Activated CD8-positive, alpha-beta memory T cell treated with anti-CD3 and anti-CD28 coated beads, Interleukin-2, amount 50 U/mL, for 1 hour (primary cell): ENCODE measurements around the gene SORCS2.

Source experiments
- DNase-seq: peaks from one replicate; pipeline ENCODE4 v3.0.0-alpha.2; 2020; ENCODE audit errors: extremely low read depth

The SORCS2 gene

DNA sequence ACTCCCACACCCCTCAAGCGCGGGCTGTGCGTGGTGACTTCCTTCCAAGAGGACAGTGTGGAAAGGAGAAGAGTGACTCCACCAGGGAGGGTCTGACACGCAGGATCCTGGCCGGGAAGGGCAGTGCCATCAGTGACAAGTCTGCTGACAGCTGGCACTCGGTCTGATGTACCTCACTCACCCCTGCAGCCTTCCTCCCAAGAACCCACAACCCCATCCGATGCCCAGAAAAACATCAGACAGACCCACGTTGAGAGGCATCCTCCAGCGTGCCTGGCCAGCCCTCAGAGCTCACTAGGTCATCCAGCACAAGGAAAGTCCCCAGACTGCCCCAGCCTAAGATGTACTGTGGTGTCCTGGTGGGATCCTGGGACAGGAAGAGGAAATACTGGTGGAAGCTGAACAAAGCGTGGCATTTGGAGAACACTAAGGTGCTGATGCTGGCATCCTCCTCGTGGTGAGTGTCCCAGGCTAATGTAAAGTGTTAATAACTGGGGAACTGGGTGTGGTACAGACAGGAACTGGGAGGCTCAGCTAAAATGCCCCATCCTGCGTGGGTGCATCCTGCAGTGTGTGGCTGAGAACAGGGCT, 442.4 kb downstream of the SORCS2 start:
- DNase-seq: no peak

DNA sequence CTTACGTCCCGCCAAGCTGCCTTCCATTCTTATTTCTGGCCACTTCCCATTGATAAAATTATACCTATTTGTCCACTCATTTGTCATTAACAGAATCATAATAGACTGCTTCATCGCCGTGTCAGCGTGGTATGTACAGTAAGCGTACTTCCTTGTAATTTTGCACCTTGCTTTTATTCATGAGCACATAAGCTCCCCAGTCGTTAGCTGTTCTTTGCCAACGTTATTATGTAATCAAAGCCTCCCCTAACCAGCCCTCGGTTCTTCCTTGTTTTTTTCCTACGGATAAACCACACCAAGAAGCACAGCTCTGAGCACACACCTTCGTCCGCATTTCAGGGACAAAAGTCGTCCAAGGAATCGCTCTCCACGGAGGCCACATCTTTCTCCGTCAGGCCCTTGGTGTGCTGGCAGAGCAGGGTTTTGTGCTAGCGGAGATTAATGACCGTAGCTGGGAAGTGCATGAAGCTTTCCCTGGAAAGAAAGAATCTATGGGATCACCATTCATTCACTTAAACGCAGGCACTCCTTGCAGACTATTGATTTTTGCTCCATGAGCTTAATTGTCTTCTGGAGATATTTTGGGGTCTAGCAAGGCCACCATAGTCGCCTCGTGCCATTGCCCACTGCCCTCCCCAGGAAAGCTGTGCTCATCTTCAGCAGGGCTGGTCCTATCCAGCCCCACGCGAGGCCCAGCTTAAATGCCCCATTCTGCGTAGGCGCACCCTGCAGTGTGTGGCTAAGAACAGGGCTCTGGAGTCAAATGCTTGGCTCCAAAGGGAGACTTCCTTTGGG, 443.3 kb downstream of the SORCS2 start:
- DNase-seq: no peak

DNA sequence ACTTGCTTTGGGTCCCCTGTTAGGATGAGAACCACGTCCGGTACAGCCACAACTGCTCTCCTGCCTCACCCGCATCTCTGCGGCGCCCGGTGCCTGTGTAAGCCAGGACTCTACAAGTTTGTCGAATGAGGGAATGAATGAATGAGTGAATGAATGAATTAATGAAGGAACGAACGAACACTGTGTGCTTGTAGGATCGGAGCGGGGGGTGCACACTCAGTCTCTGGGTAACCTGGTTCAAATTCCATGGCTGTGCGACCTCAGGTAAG, 443.8 kb downstream of the SORCS2 start:
- no peak for DNase-seq

DNA sequence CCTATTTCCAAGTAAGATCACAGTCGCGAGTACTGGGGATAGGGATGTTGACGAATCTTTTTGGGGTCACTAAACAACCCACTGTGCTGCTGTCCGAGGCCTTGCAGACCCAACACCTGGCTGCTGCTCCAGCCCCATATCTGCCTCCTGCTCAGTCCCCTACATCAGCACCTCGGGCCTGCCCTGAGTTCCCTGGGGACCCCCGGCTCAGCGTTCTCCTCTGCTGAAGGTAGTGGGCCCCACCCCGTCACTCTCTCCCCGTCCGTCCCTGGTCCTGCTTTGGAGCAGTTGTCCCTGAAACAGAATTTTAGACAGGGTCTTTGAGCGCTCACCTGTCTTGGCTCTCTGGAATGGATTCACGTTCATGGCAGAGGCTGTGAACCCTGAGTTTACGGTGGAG, 444.8 kb downstream of the SORCS2 start:
- no peak for DNase-seq

DNA sequence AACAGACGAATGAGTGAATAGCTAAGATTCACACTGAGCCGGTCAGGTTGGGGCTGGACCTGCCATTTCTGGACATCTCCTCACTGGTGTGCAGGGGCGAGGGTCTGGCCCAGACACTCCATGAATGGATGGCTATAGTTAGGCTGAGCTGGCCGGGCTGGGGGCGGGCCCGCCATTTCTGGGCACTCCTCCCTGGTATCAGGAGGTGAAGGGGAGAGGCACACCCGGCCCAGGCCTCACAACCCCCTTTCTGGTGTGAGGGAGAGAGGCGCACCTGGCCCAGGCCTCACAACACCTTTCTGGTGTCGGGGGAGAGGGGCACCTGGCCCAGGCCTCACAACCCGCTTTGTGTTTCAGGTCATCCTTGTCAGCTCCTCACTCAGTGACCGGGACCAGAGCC, 445.6 kb downstream of the SORCS2 start:
- no peak for DNase-seq

DNA sequence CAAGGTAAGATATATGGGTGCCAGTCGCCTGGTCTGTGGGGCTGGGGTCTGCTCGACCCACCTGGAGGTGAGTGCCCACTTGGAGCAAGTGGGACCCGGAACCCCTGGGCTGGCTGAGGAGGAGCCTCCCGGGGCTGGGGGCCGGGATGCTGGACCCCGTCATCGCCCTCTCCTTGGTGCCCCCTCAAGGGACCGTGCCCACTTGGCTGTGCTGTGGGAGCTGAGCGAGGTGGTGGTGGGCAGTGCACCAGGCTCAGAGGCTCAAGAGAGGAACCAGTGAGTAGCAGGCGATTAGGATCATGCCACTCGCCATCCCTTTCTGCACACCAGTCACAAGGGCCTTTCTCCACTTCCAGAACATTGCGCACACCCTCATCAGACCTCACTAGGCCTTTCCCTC, 446.2 kb downstream of the SORCS2 start:
- DNase-seq: no peak

DNA sequence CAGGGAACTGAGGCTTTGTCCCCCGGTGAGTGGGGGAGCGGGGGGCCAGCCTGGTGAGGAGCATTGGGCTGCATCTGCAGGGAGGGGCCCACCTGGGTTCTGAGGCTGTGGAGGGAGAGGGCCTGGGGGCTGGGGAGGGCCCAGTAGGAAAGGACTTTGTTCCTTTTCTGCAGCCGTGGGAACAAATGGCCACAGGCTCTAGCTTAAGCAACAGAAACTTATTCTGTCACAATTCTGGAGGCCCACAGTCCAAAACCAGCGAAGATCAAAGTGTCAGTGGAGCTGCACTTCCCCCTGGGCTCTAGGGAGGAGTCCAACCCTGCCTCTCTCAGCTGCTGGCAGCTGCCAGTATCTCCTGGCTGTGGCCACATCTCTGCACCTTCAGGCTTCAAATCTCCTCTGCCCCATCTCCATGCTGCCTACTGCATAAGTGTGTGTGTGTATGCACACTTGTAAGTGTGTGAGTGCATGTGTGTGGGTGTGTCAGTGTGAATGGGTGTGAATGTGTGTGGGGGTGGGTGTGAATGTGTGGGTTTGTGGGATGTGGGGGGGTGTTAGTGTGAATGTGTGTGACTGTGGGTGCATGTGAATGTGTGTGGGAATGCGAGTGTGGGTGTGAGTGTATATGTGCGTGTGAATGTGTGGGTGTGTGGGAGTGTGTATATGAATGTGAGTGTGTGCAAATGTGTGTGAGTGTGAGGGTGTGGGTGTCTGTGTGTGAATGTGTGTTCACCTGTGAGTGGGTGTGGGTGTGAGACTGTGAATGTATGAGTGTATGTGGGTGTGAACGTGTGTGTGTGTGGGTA, 446.8 kb downstream of the SORCS2 start:
- DNase-seq: no peak

DNA sequence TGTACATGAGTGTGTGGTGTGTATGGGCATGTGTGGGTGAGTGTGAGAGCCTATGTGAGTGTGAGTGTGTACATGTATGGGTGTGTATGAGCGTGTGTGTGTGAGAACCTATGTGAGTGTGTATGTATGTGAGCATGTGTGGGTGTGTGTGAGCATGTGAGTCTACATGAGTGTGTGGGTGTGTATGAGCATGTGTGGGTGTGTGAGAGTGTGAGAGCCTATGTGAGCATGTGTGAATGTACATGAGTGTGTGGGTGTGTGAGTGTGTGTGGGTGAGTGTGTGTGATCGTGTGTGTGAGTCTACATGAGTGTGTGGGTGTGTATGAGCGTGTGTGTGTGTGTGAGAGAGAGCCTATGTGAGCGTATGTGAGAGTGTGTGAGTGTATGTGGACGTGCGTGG, 447.8 kb downstream of the SORCS2 start:
- no peak for DNase-seq

DNA sequence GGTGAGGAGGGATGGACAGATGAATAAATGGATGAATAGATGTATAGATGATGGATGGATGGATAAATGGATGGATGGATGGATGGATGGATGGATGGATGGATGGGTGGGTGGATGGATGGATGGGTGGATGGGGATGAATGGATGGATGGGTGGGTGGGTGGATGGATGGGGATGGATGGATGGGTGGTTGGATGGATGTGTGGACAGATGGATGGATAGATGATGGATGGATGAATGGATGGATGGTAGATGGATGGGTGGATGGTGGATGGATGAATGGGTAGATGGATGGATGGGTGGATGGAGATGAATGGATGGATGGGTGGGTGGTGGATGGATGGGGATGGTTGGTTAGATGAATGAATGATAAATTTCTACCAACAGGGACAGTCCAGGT, 449.4 kb downstream of the SORCS2 start:
- no peak for DNase-seq

DNA sequence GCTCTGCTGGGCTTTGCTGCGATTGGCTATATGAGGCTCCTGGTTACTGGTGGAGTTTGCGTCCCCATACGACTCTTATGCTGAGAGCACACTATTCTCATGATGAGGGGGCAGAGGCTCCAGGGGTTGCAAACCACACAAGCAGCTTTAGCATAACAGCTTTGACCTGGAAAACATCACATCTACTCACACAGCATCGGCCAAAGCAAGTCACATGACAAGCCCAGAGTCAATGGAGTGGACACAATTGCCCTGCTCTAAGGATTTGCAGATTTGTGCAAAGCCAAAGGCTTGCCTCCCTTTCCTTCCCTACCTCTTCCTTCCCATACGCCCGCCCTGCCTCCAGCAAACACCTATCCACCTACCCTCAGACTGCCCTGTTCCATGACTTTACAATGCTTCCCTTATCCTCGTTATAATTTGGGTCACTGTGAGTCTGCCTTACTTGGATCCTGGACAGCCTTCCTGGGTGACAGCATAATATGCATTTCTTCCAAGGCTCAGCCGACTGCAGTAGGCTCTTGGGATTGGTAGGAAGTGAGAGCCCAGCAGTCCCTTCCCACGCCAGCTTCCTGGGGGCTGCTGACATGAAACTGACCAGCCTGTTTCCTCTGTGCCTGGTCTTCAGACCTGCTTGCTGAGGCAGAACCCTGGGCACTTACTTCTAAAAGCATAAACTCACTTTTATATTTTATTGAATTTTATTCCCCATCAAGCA, 450.6 kb downstream of the SORCS2 start:
- DNase-seq: no peak

DNA sequence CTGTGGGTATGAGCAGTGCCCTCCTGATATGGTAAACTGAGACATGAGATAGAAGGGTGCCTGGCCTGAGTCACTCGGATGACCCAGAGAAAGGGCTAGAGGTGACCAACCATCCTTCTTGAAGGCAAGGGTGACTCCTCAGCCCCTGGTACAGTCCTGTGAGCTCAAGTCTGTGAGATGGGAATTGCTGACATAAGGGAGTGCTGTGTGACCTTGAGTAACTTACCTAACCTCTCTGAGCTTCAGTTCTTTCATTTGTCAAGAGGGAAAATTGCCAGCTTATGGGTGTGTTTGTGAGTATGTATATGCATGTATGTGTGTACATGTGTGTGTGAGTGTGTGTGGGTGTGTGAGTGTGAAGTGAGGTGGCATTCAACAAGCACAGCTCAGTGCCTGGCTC, 452.8 kb downstream of the SORCS2 start:
- no peak for DNase-seq

DNA sequence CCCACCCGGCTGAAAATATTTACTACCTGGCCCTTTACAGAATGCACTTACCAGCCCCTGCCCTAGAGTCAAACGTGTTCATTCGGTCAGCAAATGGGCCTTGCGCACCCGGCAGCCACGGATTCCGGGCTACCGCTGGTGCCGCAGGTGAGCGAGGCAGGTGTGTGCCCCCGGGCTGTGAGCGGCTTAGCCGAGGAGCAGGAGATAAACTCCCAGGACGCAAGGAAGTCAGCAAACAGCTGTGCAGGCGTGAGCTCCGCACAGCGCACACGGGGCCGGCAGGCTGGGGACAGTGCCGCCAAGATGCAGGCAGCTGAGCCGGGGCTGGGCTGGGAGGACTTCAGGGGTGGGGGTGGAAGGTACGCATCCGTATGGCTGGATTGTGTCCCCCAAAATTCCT, 453.6 kb downstream of the SORCS2 start:
- no peak for DNase-seq

DNA sequence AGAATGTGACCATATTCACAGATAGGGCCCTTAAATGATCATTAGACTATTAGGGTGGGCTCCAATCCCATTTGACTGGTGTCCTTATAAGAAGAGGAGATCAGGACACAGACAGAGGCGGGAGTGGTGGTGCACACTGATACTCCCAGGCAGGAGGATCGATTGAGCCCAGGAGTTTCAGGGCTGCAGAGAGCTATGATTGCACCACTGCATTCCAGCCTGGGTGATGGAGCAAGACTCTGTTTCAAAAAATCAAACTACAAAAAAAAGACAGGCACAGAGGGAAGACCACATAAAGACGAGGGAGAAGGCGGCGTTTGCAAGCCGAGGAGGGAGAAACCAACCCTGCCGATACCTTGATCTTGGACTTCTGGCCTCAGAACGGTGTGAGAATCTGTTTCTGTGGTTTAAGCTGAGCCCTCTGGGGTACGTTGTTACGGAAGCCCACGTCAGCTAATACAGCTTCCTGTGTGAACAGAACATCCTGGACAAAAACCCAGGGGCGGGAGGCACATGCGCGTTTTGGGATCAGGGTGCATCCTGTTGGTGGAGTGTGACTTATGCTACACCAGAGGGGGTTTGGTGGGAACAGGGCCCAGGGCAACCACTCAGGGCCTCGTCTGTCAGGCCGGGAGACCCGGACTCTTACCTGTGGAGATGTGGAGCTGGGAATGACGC, 454.2 kb downstream of the SORCS2 start:
- DNase-seq: no peak

DNA sequence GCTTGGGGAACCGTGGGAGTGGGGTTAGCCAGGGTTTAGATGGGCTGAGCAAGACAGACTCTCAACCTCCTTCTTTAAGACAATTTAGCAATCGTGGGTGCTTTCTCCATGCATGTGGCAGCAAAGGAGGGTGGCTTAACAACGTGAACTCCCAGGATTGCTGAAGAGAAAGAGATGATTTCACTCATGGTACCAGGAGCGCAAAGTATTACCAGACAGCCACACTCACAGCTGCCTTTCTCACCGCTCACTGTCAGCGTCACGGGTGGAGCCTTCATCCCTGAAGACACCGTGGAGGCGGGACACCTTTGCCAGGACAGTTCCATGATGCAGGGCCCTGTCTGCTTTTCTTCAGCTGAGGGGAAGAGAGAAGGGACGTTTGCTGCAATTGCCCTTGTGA, 454.8 kb downstream of the SORCS2 start:
- no peak for DNase-seq

DNA sequence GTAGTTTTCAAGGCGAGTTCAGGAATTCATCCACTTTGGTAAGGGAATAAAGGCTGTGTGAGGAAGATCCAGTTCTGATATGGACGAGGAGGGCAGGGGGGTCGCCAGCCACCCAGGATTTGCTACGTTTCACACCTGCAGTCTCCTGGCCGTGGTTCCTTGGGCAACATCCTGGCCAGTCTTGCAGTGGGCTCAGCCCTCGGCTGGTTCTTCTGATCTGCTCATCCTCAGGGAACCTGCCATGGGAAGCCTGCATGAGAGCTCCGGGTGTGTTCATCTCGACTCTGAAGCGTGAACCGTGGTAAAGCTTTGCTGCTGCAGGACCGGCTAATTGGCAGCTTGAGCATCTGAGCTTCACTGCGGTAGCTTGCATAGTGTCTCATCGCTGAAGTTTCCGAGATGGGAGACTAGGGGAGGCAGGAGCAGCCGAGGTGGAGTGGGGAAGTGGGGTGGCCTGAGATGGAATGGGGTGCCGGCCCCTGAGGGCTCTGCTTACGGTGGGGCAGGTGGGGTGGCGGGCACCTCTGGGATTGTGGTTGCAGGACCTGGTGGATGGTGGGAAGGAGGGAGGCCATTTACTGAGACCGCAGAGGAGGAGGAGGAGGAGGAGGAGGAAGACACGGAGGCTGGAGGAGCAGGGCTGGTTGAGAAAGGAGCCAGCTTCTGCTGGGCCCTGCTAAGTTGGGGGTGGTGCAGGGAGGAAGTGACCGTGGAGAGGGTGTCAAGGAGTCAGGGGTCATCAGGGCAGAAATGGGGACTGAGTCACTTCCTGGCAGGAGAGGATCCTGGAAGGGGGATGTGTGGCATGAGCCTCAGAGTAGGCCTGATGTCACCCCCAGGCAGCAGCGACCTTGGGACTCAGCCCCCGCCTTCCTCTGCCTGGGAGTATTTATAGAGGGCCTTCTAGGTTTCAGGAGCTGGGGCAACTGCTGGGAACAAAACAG, 455.5 kb downstream of the SORCS2 start:
- no peak for DNase-seq

DNA sequence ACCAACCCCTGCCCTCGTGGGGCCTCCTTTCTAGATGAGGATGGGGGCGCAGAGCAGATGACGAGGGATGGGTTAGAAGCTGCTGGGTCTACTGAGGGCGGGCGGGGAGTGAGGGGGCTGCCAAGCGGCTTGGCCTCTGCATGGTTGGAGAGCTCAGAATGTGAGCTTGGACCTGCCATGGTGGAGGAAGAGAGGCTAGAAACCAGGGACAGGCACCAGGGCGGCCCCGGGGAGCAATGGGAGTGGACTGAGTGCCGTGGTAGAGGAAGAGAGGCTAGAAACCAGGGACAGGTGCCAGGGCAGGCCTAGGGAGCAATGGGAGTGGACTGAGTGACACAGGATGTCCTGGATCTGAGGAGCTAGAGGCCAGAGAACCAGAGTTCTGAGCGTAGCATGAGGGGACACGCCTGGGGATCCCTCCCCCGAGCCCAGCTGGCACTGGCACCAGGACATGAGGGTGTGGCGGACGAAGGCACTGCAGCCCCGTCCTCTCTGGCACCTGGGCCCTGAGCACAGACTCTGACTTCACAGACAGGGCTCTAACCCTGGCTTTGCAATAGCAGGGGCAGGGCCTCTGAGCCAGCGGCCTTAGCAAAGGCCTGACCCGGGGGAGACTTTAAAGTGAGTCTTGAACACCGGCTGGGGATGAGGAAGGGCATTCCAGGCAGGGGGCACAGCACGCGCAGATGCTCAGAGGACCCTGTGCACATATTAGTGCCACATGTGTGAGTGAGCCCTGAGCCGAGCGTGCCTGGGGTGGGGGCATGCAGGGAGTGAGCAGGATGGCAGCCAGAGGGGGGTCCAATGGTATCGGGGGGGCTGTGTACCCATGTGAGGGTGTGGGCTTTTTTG, 456.4 kb downstream of the SORCS2 start:
- no peak for DNase-seq

DNA sequence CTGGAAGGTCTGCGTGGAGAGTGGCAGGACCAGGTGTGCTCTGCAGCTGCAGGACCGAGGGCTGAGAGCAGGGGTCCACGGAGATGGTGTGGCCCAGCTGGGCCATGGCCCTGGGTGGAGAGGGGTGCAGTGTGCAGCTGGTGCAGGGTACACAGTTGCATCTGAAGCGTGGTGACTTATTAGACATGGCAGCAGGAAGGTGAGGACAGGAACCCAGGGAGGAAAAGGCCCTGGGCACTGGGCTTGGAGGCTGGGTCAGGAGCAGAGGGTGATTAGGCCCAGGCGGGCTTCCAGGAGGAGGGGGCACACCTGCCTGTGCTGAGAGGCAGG, 457.0 kb downstream of the SORCS2 start:
- no peak for DNase-seq

DNA sequence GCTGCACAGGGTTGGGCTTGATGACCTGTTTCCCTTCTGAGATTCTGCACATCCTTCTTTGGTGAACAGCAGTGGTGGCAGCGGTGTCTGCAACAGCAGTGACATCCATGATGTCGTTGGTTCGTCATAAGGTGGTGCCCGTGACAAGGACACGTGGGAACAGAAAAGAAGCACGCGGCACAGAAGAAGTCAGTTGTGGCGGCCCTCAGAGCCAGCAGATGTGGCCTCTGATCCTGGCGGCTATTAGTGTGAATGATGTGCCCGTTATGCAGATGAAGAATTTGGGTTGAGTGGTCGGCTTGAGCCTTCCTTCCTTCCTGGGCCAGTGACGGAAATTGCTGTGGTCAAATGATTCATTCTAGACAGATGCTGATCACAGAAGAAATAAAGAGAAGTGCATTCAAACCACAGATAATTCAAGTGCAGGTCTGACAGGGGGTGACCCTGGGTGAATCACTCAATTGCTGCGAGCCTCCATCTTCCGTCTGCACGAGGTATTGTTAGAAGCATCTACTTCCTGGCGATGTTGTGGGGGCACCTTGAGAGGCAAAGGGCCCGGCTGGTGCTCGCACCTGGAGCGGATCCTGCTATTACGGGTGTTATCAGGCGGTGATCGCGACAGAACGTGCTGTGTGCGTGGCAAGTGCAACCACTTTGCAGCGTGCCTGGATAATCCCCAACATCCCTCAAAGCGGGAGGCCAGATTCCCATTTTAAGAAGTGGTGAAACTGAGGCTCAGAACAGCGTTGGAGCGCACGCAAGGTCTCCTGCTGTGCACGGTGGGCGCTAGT, 457.6 kb downstream of the SORCS2 start:
- peak; percentile 22 for DNase-seq
